OCI-LY3 (cell line): ENCODE measurements around the gene IL4R.

Experiments used
- H2AFZ ChIP-seq: fragments of 200-600, 300-600 bp; shearing (Covaris generic); 2 replicates; pipeline ENCODE4 v1.6.0; 2014; ENCODE audit warnings: antibody characterized with exemption, low read depth, low read length
- H3K27ac ChIP-seq: fragments of 200-600, 300-600 bp; sonication (generic); 2 replicates; pipeline ENCODE4 v1.5.1; 2014; ENCODE audit warnings: mild to moderate bottlenecking, low read length, moderate library complexity, mixed read lengths
- H3K27me3 ChIP-seq: fragments of 200-600, 300-600 bp; sonication (generic); 2 replicates; pipeline ENCODE4 v1.6.1; 2014; ENCODE audit warnings: low read depth, low read length, mixed read lengths
- H3K36me3 ChIP-seq: fragments of 200-600, 300-600 bp; sonication (generic); replicated peaks from 2 replicates; pipeline ENCODE3; 2014; ENCODE audit warnings: low read depth, low read length, mixed read lengths
- H3K4me1 ChIP-seq: fragments of 300-600, 200-600 bp; sonication (generic); 2 replicates; pipeline ENCODE4 v1.6.1; 2014; ENCODE audit warnings: low read length, mixed read lengths
- H3K4me2 ChIP-seq: fragments of 200-600, 300-600 bp; sonication (generic); 2 replicates; pipeline ENCODE4 v1.6.1; 2014; ENCODE audit warnings: low read length, mixed read lengths
- H3K4me3 ChIP-seq: fragments of 300-600, 200-600 bp; sonication (generic); 2 replicates; pipeline ENCODE4 v1.5.1; 2014; ENCODE audit warnings: antibody characterized with exemption, mild to moderate bottlenecking, low read length, moderate library complexity
- H3K79me2 ChIP-seq: fragments of 300-600, 200-600 bp; shearing (Covaris generic); 2 replicates; pipeline ENCODE4 v1.6.1; 2014; ENCODE audit warnings: mild to moderate bottlenecking, low read length, mixed read lengths
- H3K9ac ChIP-seq: fragments of 300-600, 200-600 bp; shearing (Covaris generic); 2 replicates; pipeline ENCODE4 v1.6.0; 2014; ENCODE audit warnings: mild to moderate bottlenecking, low read length, moderate library complexity
- H3K9me3 ChIP-seq: fragments of 200-600, 300-600 bp; shearing (Covaris generic); 2 replicates; pipeline ENCODE4 v1.6.1; 2014; ENCODE audit warnings: low read length, mixed read lengths; ENCODE audit not compliant: insufficient read depth
- H4K20me1 ChIP-seq: fragments of 200-600, 300-600 bp; sonication (generic); 2 replicates; pipeline ENCODE4 v1.6.1; 2016; ENCODE audit warnings: low read length, mixed read lengths; ENCODE audit not compliant: insufficient read depth
- EZH2phosphoT487 ChIP-seq: fragments of 200-600 bp; shearing (Covaris generic); IDR thresholded peaks from 2 replicates; pipeline ENCODE4 v1.6.1; 2018; ENCODE audit warnings: antibody characterized with exemption, mixed run types, low read depth
- TF ChIP-seq, protein P1 (sequence below): fragments of 200-600, 300-600 bp; sonication (generic); IDR thresholded peaks from 2 replicates; pipeline ENCODE4 v1.5.1; 2014; ENCODE audit warnings: antibody characterized with exemption, low read length, low read depth

Gene IL4R

DNA sequence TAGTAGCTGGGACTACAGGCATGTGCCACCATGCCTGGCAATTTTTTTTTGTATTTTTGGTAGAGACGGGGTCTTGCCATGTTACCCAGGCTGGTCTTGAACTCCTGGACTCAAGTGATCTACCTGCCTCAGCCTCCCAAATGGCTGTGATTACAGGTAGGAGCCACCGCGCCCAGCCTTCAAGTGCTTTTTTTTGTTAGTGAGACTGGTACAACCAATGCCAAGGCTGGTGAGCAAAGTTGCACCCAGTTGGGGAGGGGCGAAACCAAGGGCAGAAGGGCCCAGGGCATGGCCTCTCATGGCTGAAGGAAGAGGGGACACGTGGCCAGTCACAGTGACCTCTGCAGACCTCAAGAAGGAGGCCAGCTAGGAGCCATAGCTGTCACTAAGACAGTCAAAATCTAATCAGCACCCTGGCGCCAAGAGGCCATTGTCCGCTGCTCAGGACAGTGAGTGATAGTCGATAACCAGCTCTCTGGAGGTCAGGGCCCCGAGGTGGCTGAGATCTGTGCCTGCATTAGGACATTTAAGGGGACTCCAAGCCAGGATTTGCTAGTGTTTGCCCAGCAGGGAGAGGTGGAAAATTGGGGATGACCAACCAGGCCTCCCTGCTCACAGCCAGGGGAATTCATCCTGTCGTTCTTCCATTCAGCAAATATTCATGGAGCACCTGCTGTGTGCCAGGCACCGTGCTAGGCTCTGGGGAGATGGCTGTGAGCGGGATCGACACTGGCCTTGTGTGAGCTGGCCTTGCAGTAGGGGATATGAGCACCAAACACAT is 10.2 kb downstream of the IL4R start:
- H3K36me3 ChIP-seq = peaks cover 4% of the 10 kb centered on the region
- no peak overlapping the region for H3K4me2 ChIP-seq
- H2AFZ ChIP-seq = no peak overlapping the region
- no peak overlapping the region for H3K27ac ChIP-seq
- TF ChIP-seq EZH2phosphoT487 = no peak
- TF ChIP-seq, protein P1, sequence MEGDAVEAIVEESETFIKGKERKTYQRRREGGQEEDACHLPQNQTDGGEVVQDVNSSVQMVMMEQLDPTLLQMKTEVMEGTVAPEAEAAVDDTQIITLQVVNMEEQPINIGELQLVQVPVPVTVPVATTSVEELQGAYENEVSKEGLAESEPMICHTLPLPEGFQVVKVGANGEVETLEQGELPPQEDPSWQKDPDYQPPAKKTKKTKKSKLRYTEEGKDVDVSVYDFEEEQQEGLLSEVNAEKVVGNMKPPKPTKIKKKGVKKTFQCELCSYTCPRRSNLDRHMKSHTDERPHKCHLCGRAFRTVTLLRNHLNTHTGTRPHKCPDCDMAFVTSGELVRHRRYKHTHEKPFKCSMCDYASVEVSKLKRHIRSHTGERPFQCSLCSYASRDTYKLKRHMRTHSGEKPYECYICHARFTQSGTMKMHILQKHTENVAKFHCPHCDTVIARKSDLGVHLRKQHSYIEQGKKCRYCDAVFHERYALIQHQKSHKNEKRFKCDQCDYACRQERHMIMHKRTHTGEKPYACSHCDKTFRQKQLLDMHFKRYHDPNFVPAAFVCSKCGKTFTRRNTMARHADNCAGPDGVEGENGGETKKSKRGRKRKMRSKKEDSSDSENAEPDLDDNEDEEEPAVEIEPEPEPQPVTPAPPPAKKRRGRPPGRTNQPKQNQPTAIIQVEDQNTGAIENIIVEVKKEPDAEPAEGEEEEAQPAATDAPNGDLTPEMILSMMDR = no peak
- no peaks in the 10 kb centered on the region for H3K9me3 ChIP-seq
- H3K4me1 ChIP-seq = no peaks in the 10 kb centered on the region
- H3K9ac ChIP-seq = no peak overlapping the region
- no peaks in the 10 kb centered on the region for H3K27me3 ChIP-seq
- no peak overlapping the region for H3K4me3 ChIP-seq
- peaks cover 22% of the 10 kb centered on the region for H4K20me1 ChIP-seq
- peaks cover 72% of the 10 kb centered on the region for H3K79me2 ChIP-seq

DNA sequence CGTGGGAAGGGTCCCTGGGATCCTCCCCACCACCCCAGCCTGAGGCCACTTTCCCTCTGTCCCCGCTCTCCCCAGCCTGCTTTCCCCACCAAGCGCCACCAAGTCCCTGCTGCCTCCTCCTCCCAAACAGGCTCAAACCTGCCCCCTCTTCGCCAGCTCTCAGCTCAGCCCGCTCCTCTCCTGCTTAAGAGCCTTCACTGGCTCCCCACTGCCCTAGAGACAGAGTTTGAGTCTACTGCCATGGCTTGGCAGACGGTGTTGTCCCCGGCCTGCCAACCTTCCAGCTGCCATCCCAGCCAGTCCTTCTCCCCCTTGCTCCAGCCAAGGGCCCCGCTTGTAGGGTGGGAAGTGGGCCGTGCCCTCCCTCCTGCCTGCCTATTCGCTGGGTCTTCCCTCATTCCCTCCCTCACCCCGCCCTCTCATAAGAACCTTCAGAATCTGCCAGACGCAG is 11.1 kb downstream of the IL4R start:
- no peaks in the 10 kb centered on the region for H3K4me1 ChIP-seq
- peaks cover 20% of the 10 kb centered on the region for H4K20me1 ChIP-seq
- no peaks in the 10 kb centered on the region for H3K9me3 ChIP-seq
- no peak overlapping the region for H3K4me2 ChIP-seq
- no peak overlapping the region for H3K27ac ChIP-seq
- peaks cover 4% of the 10 kb centered on the region for H3K36me3 ChIP-seq
- H3K4me3 ChIP-seq = no peak overlapping the region
- H3K27me3 ChIP-seq = no peaks in the 10 kb centered on the region
- TF ChIP-seq EZH2phosphoT487 = no peak
- TF ChIP-seq, protein P1 = no peak
- no peak overlapping the region for H2AFZ ChIP-seq
- no peak overlapping the region for H3K9ac ChIP-seq
- H3K79me2 ChIP-seq = peaks cover 65% of the 10 kb centered on the region

DNA sequence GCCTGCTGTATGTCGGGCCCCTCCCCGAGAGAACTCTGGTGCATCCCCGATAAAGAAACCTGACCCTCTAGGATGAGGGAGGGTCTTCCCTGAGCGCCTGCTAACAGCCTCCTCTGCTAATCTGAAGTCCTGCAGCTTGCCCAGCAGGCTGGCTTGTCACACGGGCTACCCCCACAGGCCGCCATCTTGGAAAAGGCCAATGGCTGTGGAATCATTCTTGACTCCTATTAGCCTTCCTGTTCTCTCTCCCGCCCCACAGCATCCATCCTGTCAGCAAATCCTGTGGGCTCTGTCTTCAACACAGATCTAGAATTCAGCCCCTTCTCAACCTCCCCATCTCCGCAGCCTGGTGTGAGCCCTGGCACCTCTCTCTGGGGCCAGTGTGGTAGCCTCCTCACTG is 12.0 kb downstream of the IL4R start:
- Histone ChIP-seq H3K27ac (no peak overlapping the region), H3K4me2 (no peak overlapping the region), H3K4me3 (no peak overlapping the region), H3K36me3 (peaks cover 9% of the 10 kb centered on the region), H3K79me2 (peaks cover 59% of the 10 kb centered on the region), H4K20me1 (peaks cover 20% of the 10 kb centered on the region), H3K27me3 (no peaks in the 10 kb centered on the region), H3K9me3 (no peaks in the 10 kb centered on the region), H3K4me1 (no peaks in the 10 kb centered on the region), H3K9ac (no peak overlapping the region), H2AFZ (no peak overlapping the region)
- TF ChIP-seq, protein P1 = no peak
- TF ChIP-seq EZH2phosphoT487 = no peak

DNA sequence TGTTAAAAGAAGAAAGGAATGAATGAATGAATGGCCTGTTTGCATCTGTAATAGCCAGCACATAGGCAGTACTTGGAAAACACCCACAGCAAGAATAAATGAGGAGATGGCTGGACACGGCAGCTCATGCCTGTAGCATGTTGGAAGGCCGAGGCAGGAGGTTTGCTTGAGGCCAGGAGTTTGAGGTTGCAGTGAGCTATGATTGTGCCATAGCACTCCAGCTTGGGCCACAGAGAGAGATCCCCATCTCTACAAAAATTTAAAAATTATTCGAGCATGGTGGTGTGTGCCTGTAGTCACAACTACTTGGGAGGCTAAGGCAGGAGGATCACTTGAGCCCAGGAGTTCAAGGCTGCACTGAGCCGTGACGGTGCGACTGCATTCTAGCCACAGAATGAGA is 12.5 kb downstream of the IL4R start:
- TF ChIP-seq, protein P1 = no peak
- no peak for TF ChIP-seq EZH2phosphoT487
- Histone ChIP-seq H3K4me2 (no peak overlapping the region), H3K27me3 (no peaks in the 10 kb centered on the region), H3K36me3 (peaks cover 14% of the 10 kb centered on the region), H3K4me1 (no peaks in the 10 kb centered on the region), H3K79me2 (peaks cover 56% of the 10 kb centered on the region), H2AFZ (no peak overlapping the region), H3K4me3 (no peak overlapping the region), H3K27ac (no peak overlapping the region), H4K20me1 (peaks cover 17% of the 10 kb centered on the region), H3K9me3 (no peaks in the 10 kb centered on the region), H3K9ac (no peak overlapping the region)
